AG04450 (cell line): ENCODE data around the gene POMT1. TPM values are rescaled to one million over a fixed set of nuclear protein-coding genes. Genes with fewer than 3 reads are reported as not detected.

Source experiments
- CTCF ChIA-PET: fragments of 300-600, 350-600 bp; formaldehyde crosslinking; extraction: SDS; loops from one replicate; lab custom pipeline; 2022; ENCODE audit warnings: antibody characterized with exemption, inconsistent platforms; lab: Charles Lee
- POLR2A ChIA-PET: fragments of 350-600 bp; formaldehyde crosslinking; extraction: SDS; loops from one replicate; lab custom pipeline; 2021; ENCODE audit warnings: antibody characterized with exemption, inconsistent platforms; lab: Yijun Ruan, JAX
- DNase-seq: peaks from one replicate; pipeline ENCODE4 v3.0.0-alpha.2; 2011; ENCODE audit warnings: low read depth, low spot score
- H3K27ac ChIP-seq: one replicate; pipeline ENCODE4 v1.5.1; 2012; ENCODE audit warnings: low read depth, low read length, control low read depth
- H3K27me3 ChIP-seq: one replicate; pipeline ENCODE4 v1.6.0; 2012; ENCODE audit warnings: low read length; ENCODE audit not compliant: control insufficient read depth, insufficient read depth
- H3K4me3 ChIP-seq: 2 replicates; pipeline ENCODE4 v1.5.1; 2011; ENCODE audit warnings: mild to moderate bottlenecking, low read depth, low read length, control low read depth
- H3K9me3 ChIP-seq: 2 replicates; pipeline ENCODE4 v1.5.1; 2012; ENCODE audit warnings: low read length; ENCODE audit not compliant: control insufficient read depth, insufficient read depth
- polyA plus RNA-seq: library from polyadenylated mRNA; depleted of rRNA; stranded (reverse); fragments of >200 nt; gene quantifications from 2 replicates; pipeline ENCODE4 v1.2.3, GENCODE V29; 2011
- TF ChIP-seq, protein P1 (sequence below): IDR thresholded peaks from 2 replicates; pipeline ENCODE4 v1.5.1; 2011; ENCODE audit warnings: low read depth, low read length, control low read depth, inconsistent platforms

Gene POMT1
- polyA plus RNA-seq, 1 experiment: 23.8 TPM

DNA sequence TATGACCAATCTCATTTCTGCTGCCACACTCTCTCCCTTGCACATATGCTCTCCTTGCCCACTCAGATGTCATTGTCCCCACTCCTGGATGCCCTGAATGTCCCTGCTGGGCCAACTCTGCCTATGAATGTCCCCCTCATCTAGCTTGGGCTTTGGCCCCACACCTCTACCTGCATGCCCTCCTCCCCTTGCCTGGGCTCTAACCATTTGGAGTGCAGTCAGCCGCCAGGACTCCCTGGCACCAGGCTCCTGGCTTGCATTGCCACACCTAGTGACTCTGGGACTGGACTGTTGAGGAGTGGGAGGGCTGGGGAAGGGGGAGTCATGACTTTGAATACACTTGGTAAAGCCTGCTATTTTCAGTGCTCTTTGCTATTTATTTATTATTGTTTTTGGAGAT is 41.6 kb upstream of the POMT1 start:
- CTCF ChIA-PET: no interaction called here
- DNase-seq: no peak
- H3K27ac ChIP-seq: no peak overlapping the region
- TF ChIP-seq, protein P1, sequence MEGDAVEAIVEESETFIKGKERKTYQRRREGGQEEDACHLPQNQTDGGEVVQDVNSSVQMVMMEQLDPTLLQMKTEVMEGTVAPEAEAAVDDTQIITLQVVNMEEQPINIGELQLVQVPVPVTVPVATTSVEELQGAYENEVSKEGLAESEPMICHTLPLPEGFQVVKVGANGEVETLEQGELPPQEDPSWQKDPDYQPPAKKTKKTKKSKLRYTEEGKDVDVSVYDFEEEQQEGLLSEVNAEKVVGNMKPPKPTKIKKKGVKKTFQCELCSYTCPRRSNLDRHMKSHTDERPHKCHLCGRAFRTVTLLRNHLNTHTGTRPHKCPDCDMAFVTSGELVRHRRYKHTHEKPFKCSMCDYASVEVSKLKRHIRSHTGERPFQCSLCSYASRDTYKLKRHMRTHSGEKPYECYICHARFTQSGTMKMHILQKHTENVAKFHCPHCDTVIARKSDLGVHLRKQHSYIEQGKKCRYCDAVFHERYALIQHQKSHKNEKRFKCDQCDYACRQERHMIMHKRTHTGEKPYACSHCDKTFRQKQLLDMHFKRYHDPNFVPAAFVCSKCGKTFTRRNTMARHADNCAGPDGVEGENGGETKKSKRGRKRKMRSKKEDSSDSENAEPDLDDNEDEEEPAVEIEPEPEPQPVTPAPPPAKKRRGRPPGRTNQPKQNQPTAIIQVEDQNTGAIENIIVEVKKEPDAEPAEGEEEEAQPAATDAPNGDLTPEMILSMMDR: no peak
- H3K4me3 ChIP-seq: no peak overlapping the region
- no peaks in the 10 kb centered on the region for H3K9me3 ChIP-seq
- POLR2A ChIA-PET: interaction anchor here (0.7 kb wide), 1 partner anchor 34 kb away, joined by 3 read pairs; no protein-coding TSS in a partner anchor
- no peaks in the 10 kb centered on the region for H3K27me3 ChIP-seq

DNA sequence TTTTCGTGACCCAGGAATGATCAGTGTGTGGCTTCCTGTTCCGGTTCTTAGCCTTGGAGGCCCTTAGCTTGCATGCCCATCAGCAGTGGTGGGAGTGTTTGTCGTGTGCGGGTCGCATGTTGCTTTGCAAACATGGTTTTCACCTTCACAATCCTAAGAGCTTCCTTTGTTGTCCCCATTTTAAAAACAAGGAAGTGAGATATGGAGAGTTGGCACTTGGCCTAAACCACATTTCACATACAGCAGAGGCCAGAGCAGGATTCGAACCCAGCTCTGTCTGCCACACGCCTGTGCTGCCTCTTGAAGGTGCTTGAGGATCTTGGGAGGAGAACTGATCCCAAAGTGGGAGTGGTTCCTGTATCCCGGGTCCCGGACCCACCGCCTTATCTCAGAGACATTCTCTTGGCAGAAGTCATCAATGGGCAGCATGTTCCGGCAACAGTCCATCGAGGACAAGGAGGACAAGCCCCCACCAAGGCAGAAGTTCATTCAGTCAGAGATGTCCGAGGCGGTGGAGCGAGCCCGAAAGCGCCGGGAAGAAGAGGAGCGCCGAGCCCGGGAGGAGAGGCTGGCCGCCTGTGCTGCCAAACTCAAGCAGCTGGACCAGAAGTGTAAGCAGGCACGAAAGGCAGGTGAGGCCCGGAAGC is 38.2 kb upstream of the POMT1 start:
- ChIA-PET CTCF (interaction anchor here (1.8 kb wide), 1 partner anchor 13 kb away, joined by 6 read pairs; no protein-coding TSS in a partner anchor), POLR2A (no interaction called here)
- Histone ChIP-seq H3K9me3 (no peaks in the 10 kb centered on the region), H3K27me3 (no peaks in the 10 kb centered on the region), H3K27ac (no peak overlapping the region), H3K4me3 (no peak overlapping the region)
- TF ChIP-seq, protein P1: no peak
- no peak for DNase-seq

DNA sequence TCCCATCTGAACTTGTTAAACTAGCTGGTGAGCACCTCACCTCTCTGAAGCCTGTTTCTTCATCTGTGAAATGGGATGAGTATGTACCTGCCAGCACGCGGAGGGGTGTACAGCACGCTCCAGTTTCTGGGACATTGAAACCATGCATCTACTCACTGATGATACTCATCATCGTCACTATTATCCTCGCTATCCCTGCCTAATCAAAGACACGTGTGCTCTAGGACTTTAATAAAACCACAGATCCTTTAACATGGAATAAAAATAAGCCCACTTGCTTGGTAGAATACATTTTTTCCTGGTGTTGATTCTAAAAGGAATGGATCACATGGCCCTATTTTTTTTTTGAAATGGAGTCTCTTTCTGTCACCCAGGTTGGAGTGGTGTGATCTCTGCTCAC is 37.3 kb upstream of the POMT1 start:
- TF ChIP-seq, protein P1: no peak

DNA sequence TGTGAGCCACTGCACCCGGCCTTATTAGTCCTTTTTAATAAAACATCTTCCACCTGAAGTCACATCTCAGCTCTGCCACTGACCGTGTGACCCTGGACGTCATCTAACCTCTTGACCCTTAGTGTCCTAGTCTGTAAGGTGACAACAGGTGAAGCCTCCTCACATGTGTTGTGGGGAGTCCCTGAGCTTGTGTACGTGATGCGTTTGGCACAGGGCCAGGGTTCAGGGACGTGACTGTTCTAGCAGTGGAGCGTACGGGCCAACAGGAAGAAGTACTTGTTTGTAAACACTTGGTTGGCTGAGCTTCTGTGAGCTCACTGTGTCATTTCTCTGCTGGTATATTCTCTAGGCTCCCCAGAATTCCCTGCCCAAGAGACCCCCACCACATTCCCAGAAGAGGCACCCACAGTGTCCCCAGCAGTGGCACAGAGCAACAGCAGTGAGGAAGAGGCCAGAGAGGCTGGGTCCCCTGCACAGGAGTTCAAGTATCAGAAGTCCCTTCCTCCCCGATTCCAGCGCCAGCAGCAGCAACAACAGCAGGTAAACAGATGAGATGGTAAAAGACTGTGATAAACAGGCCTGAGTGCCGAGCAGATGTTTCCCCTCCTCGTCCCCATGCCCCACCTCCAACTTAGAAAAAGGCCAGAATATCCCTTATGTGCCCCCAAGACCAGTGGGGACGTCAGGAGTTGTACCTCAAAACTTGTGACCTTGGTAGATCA is 35.3 kb upstream of the POMT1 start:
- TF ChIP-seq, protein P1: no peak
- Histone ChIP-seq H3K9me3 (no peaks in the 10 kb centered on the region), H3K4me3 (no peak overlapping the region), H3K27ac (no peak overlapping the region), H3K27me3 (no peaks in the 10 kb centered on the region)
- POLR2A ChIA-PET: no interaction called here
- DNase-seq: no peak
- CTCF ChIA-PET: interaction anchor here (0.7 to 2.1 kb wide), 6 partner anchors 11 to 732 kb away, joined by 3 to 6 read pairs (median 4); no protein-coding TSS in a partner anchor

More for the DNA sequence above, 37.3 kb upstream of the POMT1 start:
- Histone ChIP-seq H3K9me3 (no peaks in the 10 kb centered on the region), H3K4me3 (no peak overlapping the region), H3K27me3 (no peaks in the 10 kb centered on the region), H3K27ac (no peak overlapping the region)
- POLR2A ChIA-PET: no interaction called here
- DNase-seq: no peak
- CTCF ChIA-PET: interaction anchor here (1.4 to 2.1 kb wide), 3 partner anchors 13 to 116 kb away, joined by 3 to 6 read pairs (median 5); no protein-coding TSS in a partner anchor

DNA sequence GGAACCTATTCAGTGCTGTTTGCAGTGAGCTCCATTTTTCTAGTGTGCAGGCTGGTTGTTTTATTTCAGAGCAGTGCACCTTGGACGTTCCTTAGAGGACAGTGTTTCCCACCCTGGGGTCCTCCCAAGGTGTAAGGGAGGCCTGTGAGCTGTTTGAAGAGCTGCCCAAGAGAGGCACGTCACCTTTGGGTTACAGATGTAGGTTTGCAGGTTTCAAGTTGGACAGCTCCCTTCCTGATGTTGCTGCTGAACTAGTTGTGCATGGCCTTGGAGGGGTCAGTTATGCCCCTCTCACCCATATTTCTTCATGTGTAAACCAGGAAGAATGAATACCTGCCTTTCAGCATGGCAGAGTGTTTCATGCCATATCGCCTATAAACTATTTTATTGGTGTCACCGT is 34.7 kb upstream of the POMT1 start:
- POLR2A ChIA-PET: no interaction called here
- DNase-seq: no peak
- TF ChIP-seq, protein P1: no peak
- Histone ChIP-seq H3K4me3 (no peak overlapping the region), H3K27me3 (no peaks in the 10 kb centered on the region), H3K9me3 (no peaks in the 10 kb centered on the region), H3K27ac (no peak overlapping the region)
- CTCF ChIA-PET: interaction anchor here (0.7 to 1.5 kb wide), 5 partner anchors 10 to 733 kb away, joined by 3 to 6 read pairs (median 3); no protein-coding TSS in a partner anchor
